SK-N-SH (cell line): ENCODE results near the gene FGF9. TPM values are rescaled to one million over a fixed set of nuclear protein-coding genes. Genes with fewer than 3 reads are reported as not detected.

Source experiments
- CTCF ChIA-PET: fragments of 300-600, 350-600 bp; formaldehyde crosslinking; extraction: SDS; loops from one replicate; lab custom pipeline; 2021; lab: Yijun Ruan, JAX
- POLR2A ChIA-PET: fragments of 350-600 bp; sonication (Branson Sonifier 250); formaldehyde crosslinking; extraction: SDS; loops from one replicate; lab custom pipeline; 2020; ENCODE audit warnings: antibody characterized with exemption, inconsistent platforms; lab: Yijun Ruan, JAX
- DNase-seq: peaks from one replicate; pipeline ENCODE4 v3.0.0; 2012
- H2AFZ ChIP-seq: fragments of 200-600 bp; sonication (generic); 2 replicates; pipeline ENCODE4 v1.8.1; 2016; ENCODE audit warnings: antibody characterized with exemption, mild to moderate bottlenecking, low read depth
- H3F3A ChIP-seq: fragments of 200-600 bp; sonication (generic); replicated peaks from 2 replicates; pipeline ENCODE3; 2016; ENCODE audit warnings: antibody characterized with exemption, mild to moderate bottlenecking; ENCODE audit not compliant: insufficient read depth
- H3K27ac ChIP-seq, 2 experiments: fragments of 200-500 bp in 1 of 2; fragments of 200-600 bp in 1 of 2; sonication (Bioruptor generic) in 1 of 2; sonication (generic), shearing (Covaris generic) in 1 of 2; 2 replicates each; pipeline versions ENCODE4 v1.5.1 to v1.6.1; 2014 to 2016; ENCODE audit warnings: low read depth in 2 of 2, inconsistent platforms in 1 of 2, low read length in 1 of 2, mild to moderate bottlenecking in 1 of 2, mixed read lengths in 1 of 2
- H3K27me3 ChIP-seq: fragments of 200-600 bp; sonication (generic), shearing (Covaris generic); 2 replicates; pipeline ENCODE4 v1.6.1; 2016; ENCODE audit warnings: mixed run types; ENCODE audit not compliant: insufficient read depth
- H3K36me3 ChIP-seq, 2 experiments: fragments of 200-500 bp in 1 of 2; fragments of 200-600 bp in 1 of 2; sonication (Bioruptor generic) in 1 of 2; sonication (generic) in 1 of 2; replicated peaks in 1 of 2; 2 replicates each; pipeline versions ENCODE3 to v1.5.1; 2014 to 2016; ENCODE audit warnings: low read length in 1 of 2, mild to moderate bottlenecking in 1 of 2; ENCODE audit not compliant: insufficient read depth in 2 of 2, control insufficient read depth in 1 of 2
- H3K4me1 ChIP-seq, 2 experiments: fragments of 200-500 bp in 1 of 2; fragments of 200-600 bp in 1 of 2; sonication (Bioruptor generic) in 1 of 2; sonication (generic), shearing (Covaris generic) in 1 of 2; 2 replicates each; pipeline versions ENCODE4 v1.5.1 to v1.6.1; 2014 to 2016; ENCODE audit warnings: low read depth in 1 of 2, low read length in 1 of 2, mixed run types in 1 of 2; ENCODE audit not compliant: insufficient read depth in 2 of 2, control insufficient read depth in 1 of 2
- H3K4me2 ChIP-seq: fragments of 200-600 bp; sonication (generic), shearing (Covaris generic); 2 replicates; pipeline ENCODE4 v1.6.1; 2017; ENCODE audit warnings: mixed run types
- H3K4me3 ChIP-seq, 2 experiments: fragments of 200-500 bp in 1 of 2; fragments of 200-600 bp in 1 of 2; sonication (Bioruptor generic) in 1 of 2; sonication (generic), shearing (Covaris generic) in 1 of 2; 2 replicates each; pipeline versions ENCODE4 v1.5.1 to v1.8.1; 2014 to 2016; ENCODE audit warnings: low read depth in 2 of 2, inconsistent platforms in 1 of 2, low read length in 1 of 2, mild to moderate bottlenecking in 1 of 2, mixed read lengths in 1 of 2, moderate library complexity in 1 of 2
- H3K79me2 ChIP-seq: fragments of 200-600 bp; sonication (generic); 2 replicates; pipeline ENCODE4 v1.8.1; 2017; ENCODE audit warnings: mild to moderate bottlenecking; ENCODE audit not compliant: insufficient read depth
- H3K9ac ChIP-seq: fragments of 200-600 bp; sonication (generic); 2 replicates; pipeline ENCODE4 v1.6.1; 2017; ENCODE audit warnings: mixed run types
- H3K9me2 ChIP-seq: fragments of 200-600 bp; sonication (generic); 2 replicates; pipeline ENCODE4 v1.6.1; 2017; ENCODE audit warnings: mixed run types
- H3K9me3 ChIP-seq: fragments of 200-600 bp; sonication (generic); 2 replicates; pipeline ENCODE4 v1.6.1; 2017; ENCODE audit warnings: mixed run types, mild to moderate bottlenecking, moderate library complexity
- H4K20me1 ChIP-seq: fragments of 200-600 bp; sonication (generic); 2 replicates; pipeline ENCODE4 v1.6.1; 2017; ENCODE audit warnings: mild to moderate bottlenecking, mixed run types; ENCODE audit not compliant: insufficient read depth
- ELF1 ChIP-seq: IDR thresholded peaks from 2 replicates; pipeline ENCODE4 v1.4.0; 2012
- FOXM1 ChIP-seq: IDR thresholded peaks from 2 replicates; pipeline ENCODE4 v1.4.0; 2012; ENCODE audit warnings: low read depth, mild to moderate bottlenecking
- GATA2 ChIP-seq: sonication (generic); formaldehyde crosslinking; IDR thresholded peaks from 2 replicates; pipeline ENCODE4 v1.5.0; 2020; ENCODE audit warnings: mild to moderate bottlenecking, missing genetic modification reagents
- MXI1 ChIP-seq: IDR thresholded peaks from 2 replicates; pipeline ENCODE4 v1.6.1; 2012; ENCODE audit warnings: mild to moderate bottlenecking, low read depth, low read length, improper control_type of control experiment
- POLR2AphosphoS5 ChIP-seq: IDR thresholded peaks from 2 replicates; pipeline ENCODE4 v1.6.1; 2012; ENCODE audit warnings: low read depth, low read length
- RFX5 ChIP-seq: IDR thresholded peaks from 2 replicates; pipeline ENCODE4 v1.6.1; 2012; ENCODE audit warnings: mild to moderate bottlenecking, improper control_type of control experiment, low read length
- RXRA ChIP-seq: IDR thresholded peaks from 2 replicates; pipeline ENCODE4 v1.4.0; 2012; ENCODE audit warnings: low read depth, mild to moderate bottlenecking, borderline replicate concordance
- SMC3 ChIP-seq: IDR thresholded peaks from 2 replicates; pipeline ENCODE4 v1.6.1; 2012; ENCODE audit warnings: low read depth, low read length, improper control_type of control experiment
- TAF1 ChIP-seq: IDR thresholded peaks from 2 replicates; pipeline ENCODE4 v1.6.1; 2012; ENCODE audit warnings: low read depth, mild to moderate bottlenecking, low read length, moderate library complexity, borderline replicate concordance
- YY1 ChIP-seq: IDR thresholded peaks from 2 replicates; pipeline ENCODE4 v1.4.0; 2012; ENCODE audit warnings: low read depth, mild to moderate bottlenecking
- WGBS: methylation state at CpG from one replicate; pipeline ENCODE4 v1.1.6; 2017; ENCODE audit warnings: low lambda C conversion rate; 5-methylcytosine and 5-hydroxymethylcytosine counted together
- polyA plus RNA-seq, 3 experiments: library from polyadenylated mRNA; depleted of rRNA; stranded (reverse); fragments of >200 nt; gene quantifications; 2 replicates each; pipeline ENCODE4 v1.2.3, GENCODE V29; 2012
- TF ChIP-seq, protein P1 (sequence below): fragments of 150-350 bp; IDR thresholded peaks from 2 replicates; pipeline ENCODE4 v1.6.1; 2017; ENCODE audit warnings: antibody characterized with exemption, low read length, low read depth, borderline replicate concordance
- TF ChIP-seq, protein P2 (sequence below): IDR thresholded peaks from 2 replicates; pipeline ENCODE4 v1.6.1; 2012; ENCODE audit warnings: mild to moderate bottlenecking, low read depth, low read length, moderate library complexity
- TF ChIP-seq, protein P3 (sequence below): IDR thresholded peaks from 2 replicates; pipeline ENCODE4 v1.4.0; 2012; ENCODE audit warnings: low read depth, borderline replicate concordance

FGF9 gene
- polyA plus RNA-seq, 1 of the 3 experiments (the other 2 are of a cell fraction): not detected

DNA sequence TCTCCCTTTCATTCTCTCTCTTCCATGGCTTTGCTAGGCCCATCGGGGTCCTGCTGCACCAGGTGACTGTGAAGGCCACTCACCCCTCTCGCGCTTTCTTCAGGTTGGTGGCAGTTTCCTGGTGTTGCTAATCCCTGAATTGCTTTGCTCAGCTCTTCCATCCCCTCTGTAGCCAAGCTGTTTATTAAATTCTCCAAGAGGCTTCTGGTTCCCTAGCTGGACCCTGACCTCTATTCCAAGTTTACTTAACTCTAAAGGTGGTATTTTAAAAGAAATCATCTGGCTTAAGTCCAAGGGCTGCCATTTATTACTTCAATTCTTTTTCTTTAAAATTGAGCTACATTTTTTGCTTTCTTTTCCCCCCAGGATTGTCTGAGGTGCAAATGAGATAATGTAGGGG, 34.2 kb upstream of the FGF9 start:
- no peak for DNase-seq
- Histone ChIP-seq H3F3A (no peaks in the 10 kb centered on the region), H3K9me2 (no peaks in the 10 kb centered on the region), H3K27me3 (peaks cover 25% of the 10 kb centered on the region), H4K20me1 (no peaks in the 10 kb centered on the region), H3K27ac (no peak overlapping the region), H3K36me3 (no peaks in the 10 kb centered on the region), H3K4me1 (peaks cover 0 to 7% of the 10 kb centered on the region in 2 experiments; a peak in 1 of 4 replicates), H2AFZ (no peak overlapping the region), H3K9ac (no peak overlapping the region), H3K9me3 (no peaks in the 10 kb centered on the region), H3K79me2 (no peaks in the 10 kb centered on the region), H3K4me3 (no peak overlapping the region), H3K4me2 (no peak overlapping the region)
- CTCF ChIA-PET: interaction anchor here (0.9 to 3.8 kb wide), 3 partner anchors 10 to 32 kb away, joined by 3 to 25 read pairs (median 12); partner anchors contain the start of gene MICU2
- POLR2A ChIA-PET: no interaction called here
- TF ChIP-seq ELF1 (no peak), RFX5 (no peak), MXI1 (no peak), POLR2AphosphoS5 (no peak), RXRA (no peak), TAF1 (no peak), YY1 (no peak), GATA2 (CRISPR knock-in tag) (no peak), FOXM1 (no peak), SMC3 (no peak)
- TF ChIP-seq, protein P1, sequence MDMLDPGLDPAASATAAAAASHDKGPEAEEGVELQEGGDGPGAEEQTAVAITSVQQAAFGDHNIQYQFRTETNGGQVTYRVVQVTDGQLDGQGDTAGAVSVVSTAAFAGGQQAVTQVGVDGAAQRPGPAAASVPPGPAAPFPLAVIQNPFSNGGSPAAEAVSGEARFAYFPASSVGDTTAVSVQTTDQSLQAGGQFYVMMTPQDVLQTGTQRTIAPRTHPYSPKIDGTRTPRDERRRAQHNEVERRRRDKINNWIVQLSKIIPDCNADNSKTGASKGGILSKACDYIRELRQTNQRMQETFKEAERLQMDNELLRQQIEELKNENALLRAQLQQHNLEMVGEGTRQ: no peak
- TF ChIP-seq, protein P2, sequence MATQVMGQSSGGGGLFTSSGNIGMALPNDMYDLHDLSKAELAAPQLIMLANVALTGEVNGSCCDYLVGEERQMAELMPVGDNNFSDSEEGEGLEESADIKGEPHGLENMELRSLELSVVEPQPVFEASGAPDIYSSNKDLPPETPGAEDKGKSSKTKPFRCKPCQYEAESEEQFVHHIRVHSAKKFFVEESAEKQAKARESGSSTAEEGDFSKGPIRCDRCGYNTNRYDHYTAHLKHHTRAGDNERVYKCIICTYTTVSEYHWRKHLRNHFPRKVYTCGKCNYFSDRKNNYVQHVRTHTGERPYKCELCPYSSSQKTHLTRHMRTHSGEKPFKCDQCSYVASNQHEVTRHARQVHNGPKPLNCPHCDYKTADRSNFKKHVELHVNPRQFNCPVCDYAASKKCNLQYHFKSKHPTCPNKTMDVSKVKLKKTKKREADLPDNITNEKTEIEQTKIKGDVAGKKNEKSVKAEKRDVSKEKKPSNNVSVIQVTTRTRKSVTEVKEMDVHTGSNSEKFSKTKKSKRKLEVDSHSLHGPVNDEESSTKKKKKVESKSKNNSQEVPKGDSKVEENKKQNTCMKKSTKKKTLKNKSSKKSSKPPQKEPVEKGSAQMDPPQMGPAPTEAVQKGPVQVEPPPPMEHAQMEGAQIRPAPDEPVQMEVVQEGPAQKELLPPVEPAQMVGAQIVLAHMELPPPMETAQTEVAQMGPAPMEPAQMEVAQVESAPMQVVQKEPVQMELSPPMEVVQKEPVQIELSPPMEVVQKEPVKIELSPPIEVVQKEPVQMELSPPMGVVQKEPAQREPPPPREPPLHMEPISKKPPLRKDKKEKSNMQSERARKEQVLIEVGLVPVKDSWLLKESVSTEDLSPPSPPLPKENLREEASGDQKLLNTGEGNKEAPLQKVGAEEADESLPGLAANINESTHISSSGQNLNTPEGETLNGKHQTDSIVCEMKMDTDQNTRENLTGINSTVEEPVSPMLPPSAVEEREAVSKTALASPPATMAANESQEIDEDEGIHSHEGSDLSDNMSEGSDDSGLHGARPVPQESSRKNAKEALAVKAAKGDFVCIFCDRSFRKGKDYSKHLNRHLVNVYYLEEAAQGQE: no peak
- TF ChIP-seq, protein P3, sequence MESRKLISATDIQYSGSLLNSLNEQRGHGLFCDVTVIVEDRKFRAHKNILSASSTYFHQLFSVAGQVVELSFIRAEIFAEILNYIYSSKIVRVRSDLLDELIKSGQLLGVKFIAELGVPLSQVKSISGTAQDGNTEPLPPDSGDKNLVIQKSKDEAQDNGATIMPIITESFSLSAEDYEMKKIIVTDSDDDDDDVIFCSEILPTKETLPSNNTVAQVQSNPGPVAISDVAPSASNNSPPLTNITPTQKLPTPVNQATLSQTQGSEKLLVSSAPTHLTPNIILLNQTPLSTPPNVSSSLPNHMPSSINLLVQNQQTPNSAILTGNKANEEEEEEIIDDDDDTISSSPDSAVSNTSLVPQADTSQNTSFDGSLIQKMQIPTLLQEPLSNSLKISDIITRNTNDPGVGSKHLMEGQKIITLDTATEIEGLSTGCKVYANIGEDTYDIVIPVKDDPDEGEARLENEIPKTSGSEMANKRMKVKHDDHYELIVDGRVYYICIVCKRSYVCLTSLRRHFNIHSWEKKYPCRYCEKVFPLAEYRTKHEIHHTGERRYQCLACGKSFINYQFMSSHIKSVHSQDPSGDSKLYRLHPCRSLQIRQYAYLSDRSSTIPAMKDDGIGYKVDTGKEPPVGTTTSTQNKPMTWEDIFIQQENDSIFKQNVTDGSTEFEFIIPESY: no peak
- 49% methylated on average over 3 of the region's 3 CpGs for WGBS
